HG03108 (cell line): Measurements from ENCODE around the gene VCY1B.
"Not testable (repeated sequence)": the region's sequence is repeated elsewhere in the genome, so short reads cannot be mapped to it uniquely, and the experiment has no call there.

ENCODE experiments used
- ATAC-seq: cut with Tn5 transposase; IDR thresholded peaks from one replicate; pipeline ENCODE4 v1.9.1; 2021; ENCODE audit warnings: moderate library complexity; ENCODE audit not compliant: unreplicated experiment

VCY1B gene

DNA sequence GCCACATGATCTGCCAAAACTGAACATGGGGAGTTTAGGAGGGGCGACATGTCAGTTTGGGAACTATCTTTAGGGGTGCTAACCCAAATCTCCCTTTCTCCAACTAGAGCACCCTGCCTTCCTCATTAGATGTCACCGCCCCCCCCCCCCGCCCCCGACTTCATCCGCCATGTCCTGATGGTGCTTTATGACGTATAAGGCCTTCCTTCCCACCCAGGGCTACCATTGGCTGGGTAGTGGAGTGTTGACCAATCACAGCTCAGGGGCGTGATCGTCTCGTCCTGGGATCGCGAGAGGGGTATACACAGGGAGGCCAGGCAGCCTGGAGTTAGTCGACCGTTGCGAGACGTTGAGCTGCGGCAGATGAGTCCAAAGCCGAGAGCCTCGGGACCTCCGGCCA is at the start of gene VCY1B:
Gene VCY1B (plus strand): TSS at position 301 of the 400 bp plus-strand sequence. CDS start 63 bp downstream, at position 364.
- ATAC-seq: not testable (repeated sequence)

DNA sequence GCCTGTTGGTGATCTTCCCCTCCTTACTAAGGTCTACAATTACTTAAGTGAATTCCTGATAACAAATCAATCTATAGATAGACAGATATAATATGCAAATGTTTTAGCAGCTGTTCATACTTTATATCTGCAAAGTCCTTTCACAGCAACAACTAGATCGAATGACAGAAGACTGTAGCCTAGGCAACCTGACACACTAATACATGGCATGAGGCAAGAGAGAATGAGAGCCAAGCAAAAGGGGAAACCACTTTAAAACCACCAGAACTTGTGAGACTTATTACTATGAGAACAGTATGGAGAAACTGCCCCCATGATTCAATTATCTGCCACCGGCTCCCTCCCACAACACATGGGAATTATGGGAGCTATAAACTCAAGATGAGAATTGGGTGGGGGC is 44.1 kb upstream of the VCY1B start:
- ATAC-seq: not testable (repeated sequence)

DNA sequence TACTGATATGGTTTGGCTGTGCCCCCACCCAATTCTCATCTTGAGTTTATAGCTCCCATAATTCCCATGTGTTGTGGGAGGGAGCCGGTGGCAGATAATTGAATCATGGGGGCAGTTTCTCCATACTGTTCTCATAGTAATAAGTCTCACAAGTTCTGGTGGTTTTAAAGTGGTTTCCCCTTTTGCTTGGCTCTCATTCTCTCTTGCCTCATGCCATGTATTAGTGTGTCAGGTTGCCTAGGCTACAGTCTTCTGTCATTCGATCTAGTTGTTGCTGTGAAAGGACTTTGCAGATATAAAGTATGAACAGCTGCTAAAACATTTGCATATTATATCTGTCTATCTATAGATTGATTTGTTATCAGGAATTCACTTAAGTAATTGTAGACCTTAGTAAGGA is 25.6 kb upstream of the VCY1B start:
- ATAC-seq: not testable (repeated sequence)

DNA sequence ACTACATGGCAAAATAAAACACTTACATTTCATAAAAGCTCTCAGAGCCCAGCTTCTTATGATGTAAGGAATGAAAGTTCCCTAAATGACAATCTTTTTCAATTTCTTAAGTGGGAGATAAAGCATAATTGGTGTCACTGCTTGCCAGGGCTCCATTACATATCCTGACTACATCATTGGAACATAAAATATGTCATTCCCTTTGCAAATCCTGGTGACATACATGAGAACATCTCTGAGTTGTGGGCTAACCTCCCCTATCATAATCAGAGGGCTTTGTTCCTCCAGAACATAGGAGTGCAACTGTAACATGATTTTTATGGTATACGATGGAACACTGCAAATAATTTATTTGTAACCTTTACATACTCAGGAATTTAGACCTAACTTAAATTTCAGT is 29.9 kb downstream of the VCY1B start:
- ATAC-seq: no peak
